GM21737 (cell line): Measurements from ENCODE around the gene PRR5.
"Not testable (repeated sequence)": the region's sequence is repeated elsewhere in the genome, so short reads cannot be mapped to it uniquely, and the experiment has no call there.

ENCODE experiments used
- ATAC-seq: cut with Tn5 transposase; IDR thresholded peaks from one replicate; pipeline ENCODE4 v1.9.1; 2021; ENCODE audit warnings: mild to moderate bottlenecking, moderate library complexity; ENCODE audit not compliant: unreplicated experiment

Gene PRR5, protein sequence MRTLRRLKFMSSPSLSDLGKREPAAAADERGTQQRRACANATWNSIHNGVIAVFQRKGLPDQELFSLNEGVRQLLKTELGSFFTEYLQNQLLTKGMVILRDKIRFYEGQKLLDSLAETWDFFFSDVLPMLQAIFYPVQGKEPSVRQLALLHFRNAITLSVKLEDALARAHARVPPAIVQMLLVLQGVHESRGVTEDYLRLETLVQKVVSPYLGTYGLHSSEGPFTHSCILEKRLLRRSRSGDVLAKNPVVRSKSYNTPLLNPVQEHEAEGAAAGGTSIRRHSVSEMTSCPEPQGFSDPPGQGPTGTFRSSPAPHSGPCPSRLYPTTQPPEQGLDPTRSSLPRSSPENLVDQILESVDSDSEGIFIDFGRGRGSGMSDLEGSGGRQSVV

GRCh38 chr22:44701824-44702478, at the start of gene PRR5:
PRR5 (plus strand) TSS chr22:44702204; CDS start chr22:44702475, 271 bp downstream.
- peak; percentile 67 for ATAC-seq

- ATAC-seq, result not testable (repeated sequence)
These were observed 49.1 kb upstream of the PRR5 start for GRCh38 chr22:44652866-44653265.

- no peak for ATAC-seq
These were observed 43.6 kb upstream of the PRR5 start for GRCh38 chr22:44658311-44658953.

DNA sequence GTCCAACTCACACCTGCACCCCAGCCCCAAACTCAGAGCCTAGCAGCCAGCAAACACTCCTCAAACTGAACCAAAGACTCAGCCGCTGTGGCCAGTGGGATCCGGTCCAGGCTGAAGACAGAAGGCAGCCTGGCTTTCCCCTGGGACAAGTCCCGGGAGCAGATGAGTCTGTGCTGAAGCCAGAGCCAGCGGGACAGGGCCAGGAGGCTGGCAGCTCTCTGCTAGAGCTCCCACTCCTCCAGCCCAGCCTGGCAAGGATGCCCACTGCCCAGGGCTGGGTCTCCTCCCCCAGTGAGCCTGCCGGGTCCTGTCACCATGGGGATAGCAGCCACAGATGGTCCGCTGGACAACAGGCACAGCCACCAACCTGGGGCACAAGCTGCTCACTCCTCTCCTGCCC, 42.9 kb upstream of the PRR5 start:
- ATAC-seq, result no peak

DNA sequence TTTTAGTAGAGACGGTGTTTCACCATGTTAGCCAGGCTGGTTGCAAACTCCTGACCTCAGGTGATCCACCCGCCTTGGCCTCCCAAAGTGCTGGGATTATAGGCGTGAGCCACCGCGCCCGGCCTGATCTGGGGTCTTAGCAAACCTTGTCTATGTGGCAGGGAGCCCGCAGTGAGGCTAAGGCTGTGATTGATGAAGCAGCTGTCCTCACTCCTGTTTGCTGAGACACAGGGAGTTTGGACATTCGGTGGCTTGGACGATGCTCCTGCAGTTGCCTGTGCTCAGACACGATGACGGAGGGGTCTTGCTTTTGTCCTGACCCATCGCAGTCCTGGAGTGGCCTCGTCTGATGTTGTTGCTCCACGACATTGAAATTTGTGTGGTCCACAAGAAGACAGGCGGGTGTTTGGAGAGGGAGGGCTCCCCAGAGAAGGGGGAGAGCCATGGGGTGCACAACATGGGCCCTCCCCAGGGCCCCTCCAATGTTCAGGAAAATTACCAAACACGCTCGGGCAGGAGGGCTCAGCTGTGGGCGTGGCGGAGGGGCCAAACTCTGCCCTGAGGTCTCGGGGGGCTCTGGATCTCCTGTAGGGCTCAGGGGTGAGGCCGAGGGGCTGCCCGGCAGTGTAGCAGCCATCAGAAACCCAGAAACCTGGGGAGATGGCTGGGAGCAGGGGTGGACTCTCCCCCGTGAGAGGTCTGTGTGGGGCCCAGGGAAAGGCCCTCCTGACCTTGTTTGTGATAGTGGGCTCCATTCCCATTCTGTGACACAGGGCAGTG, 41.8 kb upstream of the PRR5 start:
- ATAC-seq, result no peak

GRCh38 chr22:44661070-44661469, 40.9 kb upstream of the PRR5 start:
- ATAC-seq, result no peak

- ATAC-seq, result no peak
These were observed 40.1 kb upstream of the PRR5 start for GRCh38 chr22:44661659-44662569.

GRCh38 chr22:44663256-44663999, 38.6 kb upstream of the PRR5 start:
- no peak for ATAC-seq

GRCh38 chr22:44664149-44664548, 37.9 kb upstream of the PRR5 start:
- no peak for ATAC-seq

- no peak for ATAC-seq
These were observed 36.9 kb upstream of the PRR5 start for GRCh38 chr22:44665115-44665514.

GRCh38 chr22:44666207-44666585, 35.8 kb upstream of the PRR5 start:
- ATAC-seq, result no peak

GRCh38 chr22:44667276-44667675, 34.7 kb upstream of the PRR5 start:
- ATAC-seq, result no peak

DNA sequence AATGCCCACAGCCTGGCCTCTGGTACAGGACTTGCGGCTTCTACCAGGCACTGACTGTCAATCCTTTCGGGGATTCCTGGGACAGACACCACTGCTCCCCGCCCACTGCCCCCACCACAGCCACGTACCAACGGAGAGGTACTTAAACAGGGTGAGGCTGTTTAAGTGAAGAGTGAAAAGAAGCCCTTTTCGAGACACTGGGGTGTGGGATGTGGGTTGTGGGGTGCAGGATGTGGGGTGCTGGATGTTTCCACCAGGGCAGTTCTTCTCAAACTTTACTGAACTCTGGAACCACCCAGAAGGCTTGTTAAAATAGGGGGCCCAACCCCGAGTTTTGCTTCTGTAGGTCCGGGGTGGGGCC, 34.2 kb upstream of the PRR5 start:
- ATAC-seq, result no peak

GRCh38 chr22:44668190-44668885, 33.7 kb upstream of the PRR5 start:
- no peak for ATAC-seq

DNA sequence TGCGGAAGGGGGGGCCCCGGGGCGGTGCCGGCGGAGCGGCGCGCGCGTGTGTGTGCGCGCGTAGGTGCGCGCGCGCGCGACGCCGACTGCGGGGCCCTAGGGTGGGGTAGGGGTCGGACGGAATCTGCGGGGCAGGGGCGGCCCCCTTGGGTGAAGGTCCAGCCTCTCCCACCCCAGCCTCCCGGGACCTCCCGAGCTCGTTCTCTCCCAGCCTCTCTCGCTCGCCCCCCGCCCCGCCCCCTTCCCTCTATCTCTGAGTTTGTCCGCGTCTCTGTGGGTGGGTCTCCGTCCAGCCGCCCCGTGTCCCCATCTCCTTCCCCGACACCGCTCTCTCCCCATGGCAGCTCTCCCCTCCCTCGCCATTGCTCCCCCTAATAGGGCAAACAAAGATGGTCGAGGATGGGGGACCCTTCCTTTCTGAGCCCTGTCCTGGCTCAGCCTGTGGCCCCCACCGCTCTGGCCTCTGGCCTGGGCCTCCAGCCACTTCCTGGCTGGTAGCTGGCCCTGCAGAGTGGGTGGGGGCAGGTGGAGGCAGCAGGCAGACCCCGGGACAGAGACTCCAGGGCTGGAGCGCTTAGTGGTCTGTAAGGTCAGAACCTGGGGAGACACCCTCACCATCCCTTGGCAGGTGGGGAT, 33.0 kb upstream of the PRR5 start:
- no peak for ATAC-seq

DNA sequence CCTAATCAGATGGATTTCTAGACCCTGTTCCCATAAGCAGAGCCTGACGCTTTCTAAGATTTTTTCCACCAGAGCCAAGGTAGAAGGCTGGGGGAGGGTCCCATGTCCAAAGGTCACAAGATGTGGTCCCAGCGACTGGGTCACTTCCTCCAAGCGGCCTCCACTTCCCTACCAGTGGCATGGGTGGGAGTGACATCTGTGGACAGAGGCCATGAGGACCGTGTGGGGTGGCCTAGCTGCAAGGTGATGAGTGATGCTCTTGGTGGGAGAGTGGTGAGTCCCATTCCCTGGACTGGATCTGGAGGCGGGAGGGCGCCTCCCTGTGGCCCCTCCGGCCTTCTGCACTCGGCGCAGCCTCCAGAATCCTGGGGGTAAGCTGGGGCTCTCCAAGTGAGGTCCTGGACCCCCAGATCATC, 32.4 kb upstream of the PRR5 start:
- no peak for ATAC-seq

GRCh38 chr22:44670220-44670988, 31.6 kb upstream of the PRR5 start:
- ATAC-seq, result no peak

GRCh38 chr22:44671742-44672141, 30.3 kb upstream of the PRR5 start:
- no peak for ATAC-seq
